Ascending aorta (tissue), 2 donors: ENCODE data around the gene ATP9B. TPM values are rescaled to one million over a fixed set of nuclear protein-coding genes. Genes with fewer than 3 reads are reported as not detected.

Source experiments
- DNase-seq, 2 donors: peaks; one replicate each; pipeline ENCODE4 v3.0.0-alpha.2; 2019; ENCODE audit warnings: low spot score in 2 of 2
- H3K27ac ChIP-seq, 2 donors: fragments of 200-600 bp; sonication (generic); one replicate each; pipeline ENCODE4 v1.5.1; 2016 to 2017; ENCODE audit warnings: mild to moderate bottlenecking in 1 of 2
- H3K27me3 ChIP-seq: fragments of 200-600 bp; sonication (generic); one replicate; pipeline ENCODE4 v1.5.1; 2017
- H3K36me3 ChIP-seq, 2 donors: fragments of 200-600 bp; sonication (generic); one replicate each; pipeline ENCODE4 v1.5.1; 2016
- H3K4me1 ChIP-seq, 2 donors: fragments of 200-600 bp; sonication (generic); one replicate each; pipeline ENCODE4 v1.5.1; 2016 to 2017; ENCODE audit warnings: mild to moderate bottlenecking in 1 of 2
- H3K4me3 ChIP-seq, 2 donors: fragments of 200-600 bp; sonication (generic); one replicate each; pipeline ENCODE4 v1.5.1; 2016 to 2017; ENCODE audit warnings: mild to moderate bottlenecking in 1 of 2
- H3K9me3 ChIP-seq, 2 donors: fragments of 200-600 bp; sonication (generic); one replicate each; pipeline ENCODE4 v1.5.1; 2016
- CTCF ChIP-seq, 3 experiments: fragments of 200-600 bp in 2 of 3; fragments of 450-650 bp in 1 of 3; sonication (generic) in 2 of 3; IDR thresholded peaks; one replicate each; pipeline ENCODE4 v1.5.1; 2016 to 2019; ENCODE audit warnings: antibody characterized with exemption in 3 of 3, mild to moderate bottlenecking in 1 of 3, moderate library complexity in 1 of 3
- intact Hi-C: fragments of 100-400 bp; cut with DNase I; formaldehyde crosslinking; loops from one replicate; pipeline ENCODE4 v1.15.1; 2023
- total RNA-seq: library from RNA; depleted of rRNA; stranded (reverse); fragments of >200 nt; gene quantifications from one replicate; pipeline ENCODE4 v1.1.0, GENCODE V29; 2016

Gene ATP9B
- total RNA-seq, 1 donor from 2014 or later, result 14.4 TPM

- intact Hi-C loops, result no loop called here
- H3K27me3 ChIP-seq, result no peaks in the 10 kb centered on the region
- TF ChIP-seq CTCF (IDR thresholded peaks at IDR 0.05), result no peak
- no peak for DNase-seq
- H3K9me3 ChIP-seq, result no peaks in the 10 kb centered on the region
- H3K4me1 ChIP-seq, result no peaks in the 10 kb centered on the region
- no peaks in the 10 kb centered on the region for H3K36me3 ChIP-seq
- H3K4me3 ChIP-seq, result no peak overlapping the region
- no peak overlapping the region for H3K27ac ChIP-seq
Observed at GRCh38 chr18:79049506-79049905, 19.7 kb upstream of the ATP9B start.

- Histone ChIP-seq H3K27me3 (no peaks in the 10 kb centered on the region), H3K36me3 (no peaks in the 10 kb centered on the region), H3K9me3 (no peaks in the 10 kb centered on the region), H3K27ac (no peak overlapping the region), H3K4me1 (no peaks in the 10 kb centered on the region), H3K4me3 (no peak overlapping the region)
- DNase-seq, result no peak
- TF ChIP-seq CTCF (IDR thresholded peaks at IDR 0.05), result no peak
- intact Hi-C loops, result no loop called here
Observed at GRCh38 chr18:79050005-79050404, 19.2 kb upstream of the ATP9B start.

GRCh38 chr18:79056827-79057367 lies 12.3 kb upstream of the ATP9B start:
- intact Hi-C loops, result no loop called here
- H3K27ac ChIP-seq, result no peak overlapping the region
- H3K4me3 ChIP-seq, result no peak overlapping the region

GRCh38 chr18:79058007-79058406 lies 11.2 kb upstream of the ATP9B start:
- DNase-seq, result no peak
- H3K4me3 ChIP-seq, result no peak overlapping the region
- H3K4me1 ChIP-seq, result no peaks in the 10 kb centered on the region
- no peaks in the 10 kb centered on the region for H3K36me3 ChIP-seq
- no peak for TF ChIP-seq CTCF (IDR thresholded peaks at IDR 0.05)
- intact Hi-C loops, result no loop called here
- H3K9me3 ChIP-seq, result no peaks in the 10 kb centered on the region
- no peaks in the 10 kb centered on the region for H3K27me3 ChIP-seq
- no peak overlapping the region for H3K27ac ChIP-seq

More at GRCh38 chr18:79056827-79057367, 12.3 kb upstream of the ATP9B start:
- Histone ChIP-seq H3K9me3 (no peaks in the 10 kb centered on the region), H3K4me1 (no peaks in the 10 kb centered on the region), H3K27me3 (no peaks in the 10 kb centered on the region), H3K36me3 (no peaks in the 10 kb centered on the region)
- TF ChIP-seq CTCF (IDR thresholded peaks at IDR 0.05), result no peak
- DNase-seq, result no peak

- intact Hi-C loops, result loop anchor here (10.0 kb wide), 2 partner anchors 442 to 892 kb away; partner anchors contain the start of gene SLC66A2
- H3K4me1 ChIP-seq, result no peaks in the 10 kb centered on the region
- DNase-seq, result no peak
- no peaks in the 10 kb centered on the region for H3K27me3 ChIP-seq
- no peak overlapping the region for H3K4me3 ChIP-seq
- no peaks in the 10 kb centered on the region for H3K36me3 ChIP-seq
- H3K9me3 ChIP-seq, result no peaks in the 10 kb centered on the region
- TF ChIP-seq CTCF (IDR thresholded peaks at IDR 0.05), result no peak
- H3K27ac ChIP-seq, result no peak overlapping the region
Observed at GRCh38 chr18:79062806-79063205, 6.4 kb upstream of the ATP9B start.

- H3K9me3 ChIP-seq, result no peaks in the 10 kb centered on the region
- intact Hi-C loops, result loop anchor here (10.0 kb wide), 2 partner anchors 441 to 891 kb away; partner anchors contain the start of gene SLC66A2
Observed at GRCh38 chr18:79064228-79064627, 5.0 kb upstream of the ATP9B start.

More at GRCh38 chr18:79064228-79064627, 5.0 kb upstream of the ATP9B start:
- no peak for TF ChIP-seq CTCF (IDR thresholded peaks at IDR 0.05)
- DNase-seq, result no peak
- Histone ChIP-seq H3K4me3 (no peak overlapping the region), H3K27me3 (no peaks in the 10 kb centered on the region), H3K4me1 (peaks cover 3 to 5% of the 10 kb centered on the region in 2 donors), H3K27ac (no peak overlapping the region), H3K36me3 (no peaks in the 10 kb centered on the region)
